Amygdala (tissue), 56 donors: ENCODE results near the gene SSX2IP.
A peak's percentile ranks its signal among the peaks of the same experiment; 100 is the strongest.

Source experiments
- DNase-seq, 56 donors: peaks; one replicate each; lab custom pipeline; 2025; lab: John Stamatoyannopoulos, UW

SSX2IP gene

GRCh38 chr1:84711121-84711520 is 20.9 kb upstream of the SSX2IP start:
- DNase-seq = peak in 1 of 56 donors; percentile 10

DNA sequence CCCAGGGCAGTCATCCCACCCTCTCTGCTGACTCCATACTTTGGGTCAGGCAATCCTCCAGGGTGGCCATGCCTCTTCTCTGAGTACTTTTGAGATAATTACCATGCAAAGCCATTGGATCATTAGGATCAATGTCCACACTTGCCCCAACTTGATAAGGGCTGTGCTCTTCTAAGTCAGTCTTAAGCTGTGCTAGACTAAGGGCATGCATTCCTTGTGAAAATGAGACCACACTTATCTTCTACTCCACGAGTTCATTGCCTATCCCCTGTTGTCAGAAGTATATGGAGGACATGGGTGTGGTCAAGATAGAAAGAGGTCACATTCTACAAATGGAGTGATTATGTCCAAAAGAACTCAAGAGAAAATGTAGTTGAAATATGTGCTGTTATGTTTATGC is 18.9 kb upstream of the SSX2IP start:
- no peak for DNase-seq

DNA sequence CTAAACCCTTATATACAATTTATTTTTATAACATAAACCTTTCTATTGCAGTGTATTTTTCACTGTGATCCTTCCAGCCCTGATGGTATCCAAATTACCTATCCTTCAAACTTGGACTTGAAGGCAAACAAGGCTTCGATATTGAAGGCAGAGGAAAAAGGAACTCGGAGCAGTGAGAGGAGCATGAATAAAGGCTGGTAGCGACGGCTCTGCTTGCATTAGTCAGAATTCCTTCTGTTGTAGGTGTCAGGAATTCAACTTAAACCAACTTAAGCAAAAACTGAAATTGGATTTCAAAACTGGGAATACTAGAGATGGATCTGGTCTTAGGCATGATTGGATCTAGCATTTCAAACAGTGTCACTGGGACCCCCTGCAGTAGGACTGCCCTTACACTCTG is 17.8 kb upstream of the SSX2IP start:
- no peak for DNase-seq

- DNase-seq = no peak
Observed at GRCh38 chr1:84705513-84705912, 15.3 kb upstream of the SSX2IP start.

DNA sequence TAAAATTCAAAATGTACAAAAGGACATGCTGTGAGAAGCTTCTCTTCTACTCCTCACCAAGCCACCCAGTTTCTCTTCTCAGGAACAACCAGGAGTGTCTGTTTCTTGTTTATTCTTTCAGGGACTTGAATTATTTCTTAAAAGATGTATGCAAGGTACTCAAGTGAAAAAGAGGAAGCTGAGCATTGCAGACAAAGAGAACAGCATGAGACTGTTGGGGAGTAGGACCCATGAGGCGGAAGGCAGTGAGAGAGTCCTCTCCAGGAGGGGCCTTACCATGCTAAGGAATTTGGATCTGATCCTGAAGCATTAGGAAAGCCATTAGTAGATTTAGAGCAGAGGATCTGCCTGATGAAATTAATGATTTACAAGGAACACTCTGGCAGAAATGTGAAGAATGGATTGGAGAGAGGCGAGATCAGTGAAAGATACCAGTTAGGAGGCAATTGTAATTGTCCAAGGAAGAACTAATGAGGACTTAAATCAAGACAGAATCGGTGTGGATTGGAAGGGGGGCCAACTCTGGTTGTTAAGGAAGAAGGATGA is 14.7 kb upstream of the SSX2IP start:
- DNase-seq = no peak

GRCh38 chr1:84703431-84703830 is 13.2 kb upstream of the SSX2IP start:
- no peak for DNase-seq

DNA sequence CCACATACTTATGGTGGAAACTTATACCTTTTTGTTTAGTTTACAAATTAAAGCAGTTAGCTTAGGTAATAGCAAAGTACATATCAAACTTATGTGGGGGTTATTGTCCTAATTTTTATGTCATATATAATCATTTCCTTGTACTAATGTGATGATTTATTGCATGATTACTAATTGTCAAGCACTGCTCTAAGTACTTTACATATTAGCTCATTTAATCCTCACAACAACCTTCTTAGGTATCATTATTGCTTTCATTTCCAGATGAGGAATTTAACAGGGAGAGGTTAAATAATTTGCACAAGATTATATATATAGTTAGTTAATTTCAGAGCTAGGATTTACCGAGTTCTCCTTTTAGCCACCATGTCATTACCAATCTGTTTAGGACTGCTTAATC is 11.9 kb upstream of the SSX2IP start:
- DNase-seq = no peak

DNA sequence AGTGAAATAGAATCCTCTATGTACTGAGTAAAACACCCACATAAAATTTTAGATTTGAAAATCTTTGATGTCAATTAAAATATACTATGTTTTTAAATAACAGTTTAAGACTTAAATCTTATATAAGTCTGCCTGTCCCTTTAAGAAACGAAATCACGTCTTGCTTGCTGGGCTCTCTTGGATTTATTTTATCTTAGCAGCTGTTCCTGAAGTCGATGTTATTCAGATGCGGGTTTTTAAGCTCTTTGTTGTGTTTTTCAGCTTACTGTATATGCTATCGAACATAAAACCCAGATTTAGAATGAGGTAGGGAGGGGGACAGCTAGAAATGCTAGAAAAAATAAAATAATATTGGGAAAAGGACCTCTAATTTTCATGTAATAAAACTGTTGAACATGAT is 11.1 kb upstream of the SSX2IP start:
- DNase-seq = no peak

- DNase-seq = no peak
Observed at GRCh38 chr1:84700070-84700469, 9.8 kb upstream of the SSX2IP start.

- no peak for DNase-seq
Observed at GRCh38 chr1:84698151-84699110, 8.2 kb upstream of the SSX2IP start.

GRCh38 chr1:84693785-84694184 is 3.5 kb upstream of the SSX2IP start:
- DNase-seq = no peak

- DNase-seq = no peak
Observed at GRCh38 chr1:84693005-84693404, 2.7 kb upstream of the SSX2IP start.

- no peak for DNase-seq
Observed at GRCh38 chr1:84692391-84692790, 2.1 kb upstream of the SSX2IP start.

- DNase-seq = peak in 1 of 56 donors; percentile 1
Observed at GRCh38 chr1:84691122-84691783, 992 bp upstream of the SSX2IP start.

DNA sequence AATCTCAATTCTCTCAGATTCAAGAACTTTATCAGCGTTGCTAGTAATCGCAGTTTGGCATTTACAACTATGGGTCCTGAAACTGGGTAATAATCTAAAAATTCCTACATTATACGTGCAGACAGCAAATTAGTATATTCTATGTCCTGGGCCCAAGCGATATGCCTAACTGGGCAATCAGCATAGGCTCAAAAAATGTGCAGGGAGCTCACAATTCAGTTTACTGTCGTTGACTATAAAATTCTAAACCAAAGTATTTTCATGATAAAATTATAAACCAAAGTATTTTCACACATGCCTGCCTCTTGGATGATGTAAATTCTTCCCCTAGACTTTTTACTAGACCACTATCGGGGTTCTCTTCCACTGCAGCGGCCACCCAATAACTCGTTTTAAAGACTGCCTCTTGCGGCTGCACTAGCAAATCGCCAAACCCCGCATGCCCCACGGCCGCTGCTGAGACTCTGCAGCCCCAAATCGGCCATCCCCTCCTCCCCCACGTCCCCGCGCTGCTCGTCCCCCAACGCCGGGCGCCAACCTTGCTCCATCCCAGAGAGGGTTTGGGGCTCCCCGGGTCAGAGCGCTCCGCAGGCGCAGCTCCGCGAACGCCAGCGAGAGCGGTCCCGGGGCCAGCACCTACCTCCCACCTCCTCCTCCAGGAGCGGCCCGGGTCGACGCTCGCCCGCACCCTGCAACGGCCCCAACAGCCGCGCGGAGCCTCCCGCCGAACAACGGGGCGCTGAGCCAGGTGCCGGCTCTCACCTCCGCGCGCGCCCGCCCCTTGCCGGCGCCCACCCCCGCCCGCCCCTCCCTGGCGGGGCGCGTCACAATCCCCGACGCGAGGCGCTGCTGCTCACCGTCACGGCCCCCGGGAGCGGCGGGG is 506 bp downstream of the SSX2IP start:
- DNase-seq = peak in 52 of 56 donors; percentile 9 to 82 (median 60)

GRCh38 chr1:84688463-84689061 is 1.7 kb downstream of the SSX2IP start:
- DNase-seq = no peak

GRCh38 chr1:84687714-84688462 is 2.4 kb downstream of the SSX2IP start:
- DNase-seq = no peak

DNA sequence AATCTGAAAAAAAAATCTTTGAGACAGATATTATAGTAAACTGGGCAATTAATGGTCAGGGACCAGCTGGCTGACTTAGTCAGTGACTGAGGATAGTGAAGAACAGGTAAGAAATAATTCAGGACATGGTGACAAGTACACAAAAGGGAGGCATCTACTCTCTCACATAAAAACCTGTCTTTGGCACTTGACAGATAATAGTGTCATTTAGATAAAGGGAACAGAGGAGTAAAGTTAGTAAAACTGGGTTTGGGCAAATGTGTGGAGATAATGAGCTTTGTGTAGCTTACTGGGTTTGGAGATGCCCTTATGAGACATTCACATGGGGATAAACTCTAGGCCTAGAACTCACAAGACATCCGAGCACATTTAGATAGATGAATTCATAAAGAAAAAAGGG is 4.0 kb downstream of the SSX2IP start:
- DNase-seq = no peak

GRCh38 chr1:84683508-84683907 is 6.8 kb downstream of the SSX2IP start:
- DNase-seq = no peak
